Smooth muscle cell (in vitro differentiated cells): ENCODE data around the gene ACTRT1. TPM values are rescaled to one million over a fixed set of nuclear protein-coding genes. Genes with fewer than 3 reads are reported as not detected.

Source experiments
- DNase-seq: peaks from one replicate; lab custom pipeline; 2025; ENCODE audit not compliant: unreplicated experiment; lab: John Stamatoyannopoulos, UW
- H2AFZ ChIP-seq: fragments of 200-600 bp; sonication (generic); 2 replicates; pipeline ENCODE4 v1.6.0; 2016; ENCODE audit warnings: antibody characterized with exemption, low read depth, mild to moderate bottlenecking
- H3F3A ChIP-seq: fragments of 200-600 bp; sonication (generic); 2 replicates; pipeline ENCODE4 v1.6.0; 2017; ENCODE audit warnings: antibody characterized with exemption, low read depth
- H3K27ac ChIP-seq: fragments of 200-600 bp; sonication (generic); 2 replicates; pipeline ENCODE4 v1.5.1; 2016; ENCODE audit warnings: low read depth, mild to moderate bottlenecking
- H3K27me3 ChIP-seq: fragments of 200-600 bp; sonication (generic); 2 replicates; pipeline ENCODE4 v1.6.1; 2016; ENCODE audit warnings: low read depth, mild to moderate bottlenecking
- H3K36me3 ChIP-seq: fragments of 200-600 bp; sonication (generic); 2 replicates; pipeline ENCODE4 v1.5.1; 2016; ENCODE audit warnings: low read depth
- H3K4me1 ChIP-seq: fragments of 200-600 bp; sonication (generic); 2 replicates; pipeline ENCODE4 v1.5.1; 2016; ENCODE audit warnings: low read depth
- H3K4me2 ChIP-seq: fragments of 200-600 bp; sonication (generic); 2 replicates; pipeline ENCODE4 v1.6.0; 2016; ENCODE audit warnings: mild to moderate bottlenecking
- H3K4me3 ChIP-seq: fragments of 200-600 bp; sonication (generic); 2 replicates; pipeline ENCODE4 v1.5.1; 2016; ENCODE audit warnings: mild to moderate bottlenecking
- H3K79me2 ChIP-seq: fragments of 200-600 bp; sonication (generic); 2 replicates; pipeline ENCODE4 v1.6.0; 2016; ENCODE audit warnings: low read depth, mild to moderate bottlenecking
- H3K9ac ChIP-seq: fragments of 200-600 bp; sonication (generic); 2 replicates; pipeline ENCODE4 v1.6.0; 2016; ENCODE audit warnings: low read depth
- H3K9me3 ChIP-seq: fragments of 200-600 bp; sonication (generic); replicated peaks from 2 replicates; pipeline ENCODE4 v1.5.1; 2016; ENCODE audit warnings: low read depth
- H4K20me1 ChIP-seq: fragments of 200-600 bp; sonication (generic); 2 replicates; pipeline ENCODE4 v1.6.0; 2016; ENCODE audit warnings: low read depth
- WGBS: methylation state at CpG from one replicate; pipeline ENCODE4 v1.1.7; 2016; ENCODE audit warnings: low lambda C conversion rate; 5-methylcytosine and 5-hydroxymethylcytosine counted together
- polyA plus RNA-seq: library from polyadenylated mRNA; unstranded; fragments of >200 nt; fragmentation: Nextera tagmentation; extraction: Ambion mirVana; gene quantifications from 2 replicates; pipeline ENCODE4 v1.2.1, GENCODE V29; 2016
- total RNA-seq: library from RNA; depleted of rRNA; stranded (reverse); fragments of >200 nt; gene quantifications from 2 replicates; pipeline ENCODE4 v1.2.3, GENCODE V29; 2014
- TF ChIP-seq, protein P1 (sequence below): fragments of 200-600 bp; sonication (generic); IDR thresholded peaks from 2 replicates; pipeline ENCODE4 v1.5.1; 2017; ENCODE audit warnings: borderline replicate concordance, mild to moderate bottlenecking, antibody characterized with exemption; ENCODE audit not compliant: insufficient read depth, poor library complexity, severe bottlenecking

The ACTRT1 gene
- total and polyA plus RNA-seq, 2 experiments from 2014 or later: not detected

- Histone ChIP-seq H3K27ac (no peak overlapping the region), H4K20me1 (no peaks in the 10 kb centered on the region), H3K4me3 (no peak overlapping the region), H3K79me2 (no peaks in the 10 kb centered on the region), H3K36me3 (no peaks in the 10 kb centered on the region), H3K4me1 (no peaks in the 10 kb centered on the region), H3K9ac (no peak overlapping the region), H3K27me3 (no peaks in the 10 kb centered on the region), H3K9me3 (no peaks in the 10 kb centered on the region), H3F3A (no peaks in the 10 kb centered on the region), H2AFZ (no peak overlapping the region), H3K4me2 (no peak overlapping the region)
- DNase-seq: no peak
- TF ChIP-seq, protein P1, sequence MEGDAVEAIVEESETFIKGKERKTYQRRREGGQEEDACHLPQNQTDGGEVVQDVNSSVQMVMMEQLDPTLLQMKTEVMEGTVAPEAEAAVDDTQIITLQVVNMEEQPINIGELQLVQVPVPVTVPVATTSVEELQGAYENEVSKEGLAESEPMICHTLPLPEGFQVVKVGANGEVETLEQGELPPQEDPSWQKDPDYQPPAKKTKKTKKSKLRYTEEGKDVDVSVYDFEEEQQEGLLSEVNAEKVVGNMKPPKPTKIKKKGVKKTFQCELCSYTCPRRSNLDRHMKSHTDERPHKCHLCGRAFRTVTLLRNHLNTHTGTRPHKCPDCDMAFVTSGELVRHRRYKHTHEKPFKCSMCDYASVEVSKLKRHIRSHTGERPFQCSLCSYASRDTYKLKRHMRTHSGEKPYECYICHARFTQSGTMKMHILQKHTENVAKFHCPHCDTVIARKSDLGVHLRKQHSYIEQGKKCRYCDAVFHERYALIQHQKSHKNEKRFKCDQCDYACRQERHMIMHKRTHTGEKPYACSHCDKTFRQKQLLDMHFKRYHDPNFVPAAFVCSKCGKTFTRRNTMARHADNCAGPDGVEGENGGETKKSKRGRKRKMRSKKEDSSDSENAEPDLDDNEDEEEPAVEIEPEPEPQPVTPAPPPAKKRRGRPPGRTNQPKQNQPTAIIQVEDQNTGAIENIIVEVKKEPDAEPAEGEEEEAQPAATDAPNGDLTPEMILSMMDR: no peak
- WGBS: 62% methylated on average over 1 of the region's 1 CpG
Observed at GRCh38 chrX:128012015-128012414, 40.2 kb downstream of the ACTRT1 start.

DNA sequence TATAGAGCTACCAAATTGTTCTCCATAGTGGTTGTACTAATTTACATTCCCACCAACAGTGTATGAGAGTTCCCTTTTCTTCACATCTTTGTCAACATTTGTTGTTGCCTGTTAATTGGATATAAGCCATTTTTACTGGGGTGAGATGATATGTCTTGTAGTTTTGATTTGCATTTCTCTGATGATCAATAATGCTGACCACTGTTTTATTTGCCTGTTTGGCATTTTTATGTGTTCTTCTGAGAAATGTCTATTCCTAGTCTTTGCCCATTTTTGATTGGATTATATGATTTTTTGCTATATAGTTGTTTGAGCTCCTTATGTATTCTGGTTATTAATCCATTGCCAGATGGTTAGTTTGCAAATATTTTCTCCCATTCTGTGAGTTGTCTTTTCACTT is 44.3 kb downstream of the ACTRT1 start:
- no peaks in the 10 kb centered on the region for H3K36me3 ChIP-seq
- no peaks in the 10 kb centered on the region for H3K27me3 ChIP-seq
- H4K20me1 ChIP-seq: no peaks in the 10 kb centered on the region
- no peak overlapping the region for H3K4me2 ChIP-seq
- no peak overlapping the region for H3K9ac ChIP-seq
- no peaks in the 10 kb centered on the region for H3K79me2 ChIP-seq
- TF ChIP-seq, protein P1: no peak
- no peaks in the 10 kb centered on the region for H3K4me1 ChIP-seq
- H3K4me3 ChIP-seq: no peak overlapping the region
- H2AFZ ChIP-seq: no peak overlapping the region
- no peaks in the 10 kb centered on the region for H3F3A ChIP-seq
- H3K27ac ChIP-seq: no peak overlapping the region
- no peak for DNase-seq
- H3K9me3 ChIP-seq: no peaks in the 10 kb centered on the region
